ENCODE results near the gene PTEN. TPM values are rescaled to one million over a fixed set of nuclear protein-coding genes. Genes with fewer than 3 reads are reported as not detected.

Gene PTEN
- total and polyA plus RNA-seq, 9 of the 15 experiments (the other 6 are each of a cell fraction or from before 2014, with no cell fraction given) = 8.4 to 56.9 (median 22.2) TPM

DNA sequence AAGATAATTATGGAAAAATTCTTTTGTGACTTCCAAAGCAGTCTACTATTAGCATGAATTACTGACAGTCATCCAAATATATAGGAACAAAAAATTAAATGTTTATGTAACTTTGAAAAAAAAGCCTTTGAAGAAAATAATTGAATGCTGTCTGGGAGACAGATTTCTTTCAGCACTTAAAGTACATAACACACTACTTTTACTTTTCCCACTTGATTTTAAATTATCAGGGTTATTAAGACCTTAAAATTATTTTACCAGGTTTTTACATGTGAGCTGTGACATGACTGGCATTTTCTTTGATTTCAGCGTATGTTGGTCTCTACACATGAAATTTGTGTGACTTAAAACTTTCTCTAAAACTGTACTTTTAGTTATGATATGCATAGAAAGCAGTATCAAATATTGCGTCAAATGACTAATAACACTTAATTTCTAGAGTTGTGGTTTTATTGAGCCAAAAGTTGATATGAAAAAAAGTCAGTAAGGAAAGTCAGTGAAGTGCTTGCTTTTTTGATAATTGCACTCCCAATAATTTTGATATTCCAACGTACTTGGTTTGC lies 3.1 kb downstream of the PTEN start:
- TF ChIP-seq STAG1 (CRISPR knock-in tag; IDR thresholded peaks at IDR 0.05; ENCODE audit: borderline replicate concordance) = no peak
- TF ChIP-seq MAFG (tag; conservative IDR thresholded peaks at IDR 0.05) = 0 out of 2 replicates have a peak, but pooled peaks have one; percentile 9
- H3K9me3 ChIP-seq (replicated peaks; ENCODE audit: control insufficient read depth, insufficient read depth, low read depth, low read length) = no peaks in the 10 kb centered on the region
- H3K4me1 ChIP-seq (replicated peaks in 1 of 2; ENCODE audit: control insufficient read depth in 2 of 2, insufficient read depth in 2 of 2, low read length in 2 of 2) = peaks cover 0 to 13% of the 10 kb centered on the region in 2 experiments; a peak in 2 of 5 replicates
- H3K9ac ChIP-seq (ENCODE audit: insufficient read depth in 1 of 2, low read depth in 2 of 2, low read length in 2 of 2) = peak overlapping the region; percentile 35 to 67; a peak in 3 of 4 replicates
- POLR2A ChIA-PET = interaction anchor here (2.6 kb wide), 1 partner anchor 11 kb away, joined by 11 read pairs; no protein-coding TSS in a partner anchor
- FAIRE-seq (peak; percentile 19), ATAC-seq (no peak), DNase-seq (ENCODE audit: extremely low read depth in 1 of 4, low spot score in 3 of 4) (no peak)
- H3K4me2 ChIP-seq (ENCODE audit: insufficient read depth, low read length) = peak overlapping the region; percentile 86; the same call in 1 of the 2 replicates
- in situ Hi-C loops (cut with MboI) (loop anchor here (25.0 kb wide), 1 partner anchor 221 kb away; no protein-coding TSS in a partner anchor), intact Hi-C loops (cut with micrococcal nuclease) (loop anchor here (2.0 to 5.0 kb wide), 2 partner anchors 61 to 360 kb away; no protein-coding TSS in a partner anchor)
- 2% methylated on average over 3 of the region's 3 CpGs for WGBS (ENCODE audit: insufficient coverage, low coverage, missing lambda C conversion rate)
- H3K36me3 ChIP-seq (ENCODE audit: control insufficient read depth, insufficient read depth, low read length) = 0 out of 3 replicates have a peak, but pooled peaks cover 2% of the 10 kb centered on the region
- no peak overlapping the region for H3K27ac ChIP-seq (ENCODE audit: extremely low read depth, low read depth, low read length)
- H4K20me1 ChIP-seq (replicated peaks; ENCODE audit: control insufficient read depth, insufficient read depth, low read length) = peaks cover 11% of the 10 kb centered on the region; the same call in 1 of the 2 replicates
- peak overlapping the region; percentile 88 for H3K4me3 ChIP-seq
- H3K79me2 ChIP-seq (ENCODE audit: control insufficient read depth, insufficient read depth, low read length) = peaks cover 79% of the 10 kb centered on the region
- CTCF ChIA-PET (ENCODE audit: low intra/inter-chr PET ratio) = no interaction called here
- H2AFZ ChIP-seq (ENCODE audit: low read depth, low read length) = no peak overlapping the region
- no TSS peak for BruUV-seq (replicated peaks)
- no peaks in the 10 kb centered on the region for H3K9me1 ChIP-seq (ENCODE audit: control insufficient read depth, insufficient read depth, low read length)
- H3K27me3 ChIP-seq (ENCODE audit: control insufficient read depth in 2 of 2, insufficient read depth in 2 of 2, low read length in 2 of 2) = no peaks in the 10 kb centered on the region

DNA sequence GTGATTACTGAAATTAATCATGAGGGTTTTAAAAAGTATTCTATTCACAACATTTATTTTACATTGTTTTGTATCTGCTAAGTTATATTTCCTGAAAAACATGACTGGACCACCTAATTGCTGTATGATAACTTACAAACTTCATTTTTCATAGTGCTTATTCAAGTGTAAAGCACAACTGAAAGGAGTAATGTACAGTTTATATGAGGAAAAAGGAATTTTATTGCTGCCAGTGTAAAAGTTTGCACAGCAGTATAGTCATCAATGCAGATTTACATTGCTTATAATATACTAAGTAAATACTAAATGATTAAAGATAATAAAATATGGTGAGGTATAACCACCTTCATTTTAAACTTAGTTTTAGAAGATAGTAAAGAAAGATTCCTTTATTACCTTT lies 4.0 kb downstream of the PTEN start:
- TF ChIP-seq CHD2 (IDR thresholded peaks at IDR 0.05; ENCODE audit: low read depth, low read length) (no peak), RBM15 (IDR thresholded peaks at IDR 0.05; ENCODE audit: insufficient read depth, low read length) (no peak), ZNF175 (CRISPR knock-in tag; IDR thresholded peaks at IDR 0.05; ENCODE audit: low read depth) (no peak), PPARD (CRISPR knock-in tag; IDR thresholded peaks at IDR 0.05) (no peak), SAFB (IDR thresholded peaks at IDR 0.05; ENCODE audit: borderline replicate concordance, low read depth, low read length) (no peak)
- TF ChIP-seq, protein P1, sequence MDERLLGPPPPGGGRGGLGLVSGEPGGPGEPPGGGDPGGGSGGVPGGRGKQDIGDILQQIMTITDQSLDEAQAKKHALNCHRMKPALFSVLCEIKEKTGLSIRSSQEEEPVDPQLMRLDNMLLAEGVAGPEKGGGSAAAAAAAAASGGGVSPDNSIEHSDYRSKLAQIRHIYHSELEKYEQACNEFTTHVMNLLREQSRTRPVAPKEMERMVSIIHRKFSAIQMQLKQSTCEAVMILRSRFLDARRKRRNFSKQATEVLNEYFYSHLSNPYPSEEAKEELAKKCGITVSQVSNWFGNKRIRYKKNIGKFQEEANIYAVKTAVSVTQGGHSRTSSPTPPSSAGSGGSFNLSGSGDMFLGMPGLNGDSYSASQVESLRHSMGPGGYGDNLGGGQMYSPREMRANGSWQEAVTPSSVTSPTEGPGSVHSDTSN (CRISPR knock-in tag; IDR thresholded peaks at IDR 0.05; ENCODE audit: low read depth) = no peak
- TF ChIP-seq, protein P1 (tag; conservative IDR thresholded peaks at IDR 0.05; ENCODE audit: low read depth) = no peak
- Histone ChIP-seq H3K36me3 (ENCODE audit: control insufficient read depth, insufficient read depth, low read length) (0 out of 3 replicates have a peak, but pooled peaks cover 2% of the 10 kb centered on the region), H3K27ac (ENCODE audit: extremely low read depth, low read depth, low read length) (no peak overlapping the region; the same call in 2 of the 3 replicates), H3K9me3 (replicated peaks; ENCODE audit: control insufficient read depth, insufficient read depth, low read depth, low read length) (no peaks in the 10 kb centered on the region), H3K4me2 (ENCODE audit: insufficient read depth, low read length) (peak overlapping the region; percentile 46; the same call in 1 of the 2 replicates), H3K9me1 (ENCODE audit: control insufficient read depth, insufficient read depth, low read length) (no peaks in the 10 kb centered on the region), H3K27me3 (ENCODE audit: control insufficient read depth in 2 of 2, insufficient read depth in 2 of 2, low read length in 2 of 2) (no peaks in the 10 kb centered on the region), H2AFZ (ENCODE audit: low read depth, low read length) (no peak overlapping the region), H3K9ac (ENCODE audit: insufficient read depth in 1 of 2, low read depth in 2 of 2, low read length in 2 of 2) (peak overlapping the region in 1 of 2 experiments; percentile 67; a peak in 2 of 4 replicates), H3K79me2 (ENCODE audit: control insufficient read depth, insufficient read depth, low read length) (peaks cover 85% of the 10 kb centered on the region), H4K20me1 (replicated peaks; ENCODE audit: control insufficient read depth, insufficient read depth, low read length) (peaks cover 11% of the 10 kb centered on the region; the same call in 1 of the 2 replicates), H3K4me1 (replicated peaks in 1 of 2; ENCODE audit: control insufficient read depth in 2 of 2, insufficient read depth in 2 of 2, low read length in 2 of 2) (peaks cover 0 to 7% of the 10 kb centered on the region in 2 experiments; a peak in 2 of 5 replicates), H3K4me3 (peak overlapping the region; percentile 88)
- intact Hi-C loops (cut with micrococcal nuclease) = loop anchor here (2.0 to 5.0 kb wide), 2 partner anchors 60 to 361 kb away; no protein-coding TSS in a partner anchor
- ChIA-PET POLR2A (no interaction called here), CTCF (ENCODE audit: low intra/inter-chr PET ratio) (no interaction called here)
- in situ Hi-C loops (cut with MboI) = loop anchor here (25.0 kb wide), 1 partner anchor 220 kb away; no protein-coding TSS in a partner anchor
- no TSS peak for BruUV-seq (replicated peaks)
- FAIRE-seq = no peak
- DNase-seq (ENCODE audit: extremely low read depth in 1 of 4, low spot score in 3 of 4) = no peak
- ATAC-seq = no peak

Measured in K562 (cell line).